GM12872 (cell line): ENCODE measurements around the gene HOXA11.

Source experiments
- TF ChIP-seq, protein P1 (sequence below): IDR thresholded peaks from 3 replicates; pipeline ENCODE4 v1.5.1; 2011; ENCODE audit warnings: low read depth, mild to moderate bottlenecking, low read length, moderate library complexity; ENCODE audit not compliant: insufficient read depth

HOXA11 gene

DNA sequence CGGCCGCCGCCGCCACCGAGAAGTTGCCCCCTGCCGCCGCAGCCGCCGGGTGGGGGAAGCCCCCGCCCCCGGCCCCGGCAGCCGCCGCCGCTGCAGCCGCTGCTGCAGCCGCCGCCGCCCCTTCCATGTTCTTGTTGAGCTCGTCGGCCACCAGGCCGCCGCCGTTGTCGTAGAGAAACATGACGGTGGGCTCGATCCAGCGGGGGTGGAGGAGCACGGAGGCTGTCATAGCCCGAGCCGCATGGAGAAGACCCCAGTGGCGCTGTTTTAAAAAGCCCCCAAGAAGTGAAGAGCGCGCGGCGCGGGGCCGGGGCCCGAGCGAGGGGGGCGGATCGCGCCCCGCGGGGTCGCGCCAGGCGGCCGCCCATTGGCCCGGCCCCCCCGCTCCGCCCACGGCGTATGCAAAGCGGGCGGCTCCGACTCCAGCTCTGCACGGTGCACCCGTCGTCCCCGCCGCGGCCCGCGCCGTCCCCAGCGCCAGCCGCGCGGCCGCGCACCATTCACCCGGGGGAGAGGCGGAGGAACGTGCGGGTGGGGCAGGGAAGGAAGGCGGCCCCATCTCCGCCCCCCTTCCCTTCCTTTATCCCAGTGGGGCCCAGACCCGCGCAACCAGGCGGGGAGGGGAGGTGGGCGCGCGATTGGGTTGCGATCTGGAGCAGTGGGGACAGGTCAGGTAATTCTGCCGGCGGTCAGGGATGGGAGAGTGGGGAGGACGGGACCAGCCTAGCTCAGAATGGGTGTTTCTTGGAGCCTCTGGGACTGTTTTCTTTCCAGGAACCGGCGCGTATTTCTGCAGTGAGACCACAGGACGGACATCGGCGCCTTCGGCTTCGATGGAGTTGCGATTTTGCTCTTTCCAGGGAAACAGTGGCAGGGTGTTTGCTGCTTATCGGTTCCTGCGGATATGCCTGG is 15.1 kb upstream of the HOXA11 start, which contains the start of gene HOXA13:
Gene HOXA13 (minus strand): TSS at position 243 of the 912 bp plus-strand sequence. CDS start 14 bp downstream, at position 229.
- TF ChIP-seq, protein P1, sequence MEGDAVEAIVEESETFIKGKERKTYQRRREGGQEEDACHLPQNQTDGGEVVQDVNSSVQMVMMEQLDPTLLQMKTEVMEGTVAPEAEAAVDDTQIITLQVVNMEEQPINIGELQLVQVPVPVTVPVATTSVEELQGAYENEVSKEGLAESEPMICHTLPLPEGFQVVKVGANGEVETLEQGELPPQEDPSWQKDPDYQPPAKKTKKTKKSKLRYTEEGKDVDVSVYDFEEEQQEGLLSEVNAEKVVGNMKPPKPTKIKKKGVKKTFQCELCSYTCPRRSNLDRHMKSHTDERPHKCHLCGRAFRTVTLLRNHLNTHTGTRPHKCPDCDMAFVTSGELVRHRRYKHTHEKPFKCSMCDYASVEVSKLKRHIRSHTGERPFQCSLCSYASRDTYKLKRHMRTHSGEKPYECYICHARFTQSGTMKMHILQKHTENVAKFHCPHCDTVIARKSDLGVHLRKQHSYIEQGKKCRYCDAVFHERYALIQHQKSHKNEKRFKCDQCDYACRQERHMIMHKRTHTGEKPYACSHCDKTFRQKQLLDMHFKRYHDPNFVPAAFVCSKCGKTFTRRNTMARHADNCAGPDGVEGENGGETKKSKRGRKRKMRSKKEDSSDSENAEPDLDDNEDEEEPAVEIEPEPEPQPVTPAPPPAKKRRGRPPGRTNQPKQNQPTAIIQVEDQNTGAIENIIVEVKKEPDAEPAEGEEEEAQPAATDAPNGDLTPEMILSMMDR, result no peak

DNA sequence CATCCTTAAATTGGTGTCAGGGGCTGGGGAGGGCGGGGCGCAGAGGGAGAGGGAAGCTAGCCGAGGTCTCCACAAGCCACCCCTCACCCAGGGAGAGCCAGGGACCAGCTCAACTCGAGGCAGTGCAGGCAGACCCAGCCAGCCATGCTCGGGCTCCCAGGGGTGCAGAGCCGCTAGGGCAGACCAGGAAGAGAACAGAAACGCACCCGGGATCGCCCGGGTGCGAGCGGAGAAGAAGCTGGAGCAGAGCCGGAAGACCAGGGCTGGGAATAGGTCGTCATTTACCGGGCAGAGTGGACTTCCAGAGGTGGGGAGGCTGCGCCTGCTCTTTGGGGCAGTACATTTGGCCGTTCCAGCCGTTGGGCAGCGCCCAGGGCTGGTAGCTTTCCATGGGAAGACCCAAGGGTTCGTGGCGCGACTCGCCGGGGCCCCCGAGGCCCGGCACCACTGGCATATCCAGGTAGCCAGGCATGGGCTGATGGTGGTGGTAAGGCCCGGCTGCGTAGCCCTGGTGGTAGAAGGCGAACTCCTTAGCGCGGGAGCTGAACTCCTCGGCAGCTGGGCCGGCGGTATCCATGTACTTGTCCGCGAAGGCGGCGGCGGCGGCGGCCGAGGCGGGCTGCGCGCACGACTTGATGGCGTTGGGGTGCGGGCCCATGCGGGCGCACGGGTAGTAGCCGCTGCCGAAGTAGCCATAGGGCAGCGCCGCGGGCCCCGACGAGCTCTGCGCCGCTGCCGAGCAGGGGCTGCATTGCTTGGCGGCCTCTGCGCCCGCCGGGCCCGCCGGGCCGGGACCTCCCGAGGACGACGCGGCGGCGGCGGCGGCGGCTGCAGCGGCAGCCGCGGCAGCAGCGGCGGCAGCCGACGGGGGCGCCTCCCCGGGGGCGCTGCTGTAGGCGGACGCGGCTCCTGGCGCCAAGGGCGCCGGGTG is 14.1 kb upstream of the HOXA11 start:
- TF ChIP-seq, protein P1, result no peak

DNA sequence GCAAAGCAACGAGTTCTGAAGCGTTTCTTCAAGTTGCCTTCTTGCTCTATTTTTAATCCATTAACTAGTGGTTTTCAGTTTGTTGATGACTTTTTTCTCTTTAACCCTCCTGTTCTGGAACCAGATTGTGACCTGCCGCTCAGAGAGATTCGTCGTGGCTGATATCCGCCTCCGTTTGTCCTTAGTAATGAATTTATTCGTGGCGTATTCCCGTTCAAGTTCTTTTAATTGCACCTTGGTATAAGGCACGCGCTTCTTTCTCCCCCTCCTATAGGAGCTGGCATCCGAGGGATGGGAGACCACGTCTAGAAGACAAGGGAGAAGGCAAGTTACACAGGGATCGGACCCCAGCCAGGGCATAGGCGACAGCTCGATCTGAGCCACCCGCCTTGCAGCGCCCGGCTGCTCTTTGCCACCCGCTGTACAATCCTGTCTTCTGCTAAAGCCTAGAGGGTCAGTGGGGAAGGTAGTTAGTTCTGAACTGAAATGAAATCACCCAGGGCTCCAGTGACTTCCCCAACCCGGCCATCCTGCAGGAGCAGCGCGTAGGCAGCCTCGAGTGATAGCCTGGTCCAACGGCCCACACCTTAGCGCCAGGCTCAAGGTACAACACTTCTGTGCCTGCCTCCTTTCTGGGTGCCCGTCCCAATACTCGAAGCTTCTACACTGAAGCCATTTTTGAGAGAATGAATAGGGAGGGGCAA is 13.3 kb upstream of the HOXA11 start:
- TF ChIP-seq, protein P1, result no peak

DNA sequence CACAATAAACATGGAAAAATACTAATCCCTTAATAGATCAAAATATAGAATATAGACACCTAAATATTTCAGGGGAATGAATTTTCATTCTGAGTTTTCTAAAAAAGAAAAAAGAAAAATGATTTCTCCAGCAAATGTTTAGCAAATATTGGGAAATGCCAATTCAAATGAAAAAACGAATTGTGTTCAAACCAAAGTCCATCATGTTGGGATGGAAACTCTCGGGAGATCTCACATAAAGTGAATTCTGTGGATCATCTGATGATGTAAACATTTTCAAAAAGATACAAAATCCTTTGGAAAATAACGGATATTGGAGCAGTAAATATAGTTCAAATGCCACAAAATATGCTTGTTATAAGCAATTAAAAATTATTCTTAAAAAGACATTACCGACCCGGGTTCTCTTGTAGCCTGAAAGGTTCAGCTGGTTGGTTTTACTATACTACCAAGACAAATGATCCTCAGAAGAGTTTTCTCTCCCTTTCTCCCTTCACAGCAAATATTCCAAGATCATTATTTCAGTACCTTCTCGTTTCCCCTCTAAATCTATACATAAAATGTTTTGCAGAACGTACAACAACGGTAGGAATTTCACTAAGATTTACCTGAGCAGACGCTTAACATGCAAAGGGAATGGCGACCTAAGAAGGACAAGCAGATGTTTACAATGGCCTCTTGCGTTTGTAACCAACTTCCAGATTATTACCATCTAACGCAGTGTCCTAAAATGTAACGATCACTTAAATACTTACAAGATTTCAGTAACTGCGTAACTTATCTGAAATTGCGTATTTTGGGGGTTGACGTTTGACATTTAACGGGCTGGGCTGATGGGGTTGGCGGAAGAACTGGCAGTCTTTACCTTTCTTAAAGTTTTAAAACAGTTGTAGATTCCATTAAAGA is 12.4 kb upstream of the HOXA11 start:
- TF ChIP-seq, protein P1, result no peak

DNA sequence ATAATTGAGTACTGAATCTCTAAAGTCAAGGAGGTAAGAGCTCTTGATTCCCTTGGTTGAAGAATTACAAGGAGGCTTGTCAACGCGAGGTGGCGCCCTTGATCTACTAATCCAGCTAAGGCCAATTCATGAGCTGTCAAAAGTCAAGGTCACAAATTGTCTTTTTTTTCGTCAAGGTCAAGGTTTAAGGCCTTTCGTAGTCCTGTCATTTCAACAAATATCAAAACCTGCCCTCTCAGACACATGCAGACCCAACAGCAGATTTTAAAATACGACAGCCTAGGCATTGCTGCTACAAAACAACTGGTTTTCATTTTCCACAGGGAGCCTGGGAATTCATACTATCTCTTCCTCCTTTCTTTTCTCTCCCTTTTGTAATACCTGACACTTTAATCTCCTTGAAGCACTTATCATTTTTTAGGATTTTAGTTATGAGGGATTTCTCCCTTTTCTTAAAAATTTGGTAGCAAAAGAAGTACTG is 11.3 kb upstream of the HOXA11 start:
- TF ChIP-seq, protein P1, result peak; percentile 79

DNA sequence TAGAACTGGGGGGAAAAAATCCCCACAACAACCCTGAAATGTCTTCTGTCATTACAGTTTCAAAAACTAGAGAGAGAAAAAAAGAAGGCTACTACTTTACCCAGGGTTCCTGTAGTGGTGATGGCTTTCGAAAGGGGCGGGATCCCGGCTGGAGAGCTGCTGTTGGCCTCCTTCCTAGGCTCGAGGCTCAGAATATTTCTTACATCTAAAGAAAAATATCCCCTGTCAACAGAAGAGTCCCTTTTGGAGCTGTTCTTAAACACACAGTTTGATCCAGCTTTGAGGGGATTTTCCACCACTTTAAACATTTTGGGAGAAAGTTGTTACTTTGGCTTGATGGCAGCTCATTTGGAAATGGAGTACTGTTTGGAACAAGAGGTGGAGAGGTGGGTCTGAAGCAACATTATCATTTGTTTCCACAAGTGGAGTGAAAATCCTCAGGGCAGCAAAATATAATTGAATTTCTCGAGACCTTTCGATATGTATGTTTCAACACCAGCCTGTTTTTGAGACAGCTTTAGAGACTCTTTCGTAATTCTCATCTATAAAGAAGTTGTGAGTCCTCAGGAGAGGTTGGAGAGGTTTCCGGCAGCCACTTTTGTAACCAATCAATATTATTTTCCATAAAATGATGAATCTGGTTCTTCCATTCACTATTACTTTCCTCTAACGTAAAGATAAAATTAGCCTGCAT is 9.8 kb upstream of the HOXA11 start:
- TF ChIP-seq, protein P1, result no peak
